ENCODE measurements around the gene KCTD3. TPM values are rescaled to one million over a fixed set of nuclear protein-coding genes. Genes with fewer than 3 reads are reported as not detected.
A peak's percentile ranks its signal among the peaks of the same experiment; 100 is the strongest.

The KCTD3 gene
- total and polyA plus RNA-seq, 8 donors, result 18.3 to 36.4 (median 24.8) TPM

DNA sequence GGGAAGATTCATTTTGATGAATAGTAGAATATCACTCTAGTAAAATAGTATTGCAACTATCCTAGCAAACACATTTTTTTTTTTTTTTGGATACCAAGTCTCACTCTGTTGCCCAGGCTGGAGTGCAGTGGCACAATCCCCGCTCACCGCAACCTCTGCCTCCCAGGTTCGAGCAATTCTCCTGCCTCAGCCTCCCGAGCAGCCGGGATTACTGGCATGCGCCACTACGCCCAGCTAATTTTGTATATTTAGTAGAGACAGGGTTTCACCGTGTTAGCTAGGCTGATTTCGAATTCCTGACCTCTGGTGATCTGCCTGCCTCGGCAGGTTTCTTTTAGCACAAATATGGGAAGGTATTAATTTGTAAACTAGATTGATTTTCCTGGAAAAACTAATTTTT, 33.8 kb downstream of the KCTD3 start:
- ATAC-seq (no peak), DNase-seq (no peak), FAIRE-seq (no peak)
- Histone ChIP-seq H3K4me1 (no peaks in the 10 kb centered on the region), H3K9me3 (no peaks in the 10 kb centered on the region), H3K36me3 (peaks cover 0 to 10% (median 0%) of the 10 kb centered on the region in 3 donors), H3K27me3 (no peaks in the 10 kb centered on the region), H3K27ac (no peak overlapping the region), H3K4me3 (no peak overlapping the region)
- WGBS, 2 donors, result 86 to 89% methylated on average over 10 of the region's 10 CpGs
- intact Hi-C loops (cut with DNase I), result no loop called here
- TF ChIP-seq, protein P1, sequence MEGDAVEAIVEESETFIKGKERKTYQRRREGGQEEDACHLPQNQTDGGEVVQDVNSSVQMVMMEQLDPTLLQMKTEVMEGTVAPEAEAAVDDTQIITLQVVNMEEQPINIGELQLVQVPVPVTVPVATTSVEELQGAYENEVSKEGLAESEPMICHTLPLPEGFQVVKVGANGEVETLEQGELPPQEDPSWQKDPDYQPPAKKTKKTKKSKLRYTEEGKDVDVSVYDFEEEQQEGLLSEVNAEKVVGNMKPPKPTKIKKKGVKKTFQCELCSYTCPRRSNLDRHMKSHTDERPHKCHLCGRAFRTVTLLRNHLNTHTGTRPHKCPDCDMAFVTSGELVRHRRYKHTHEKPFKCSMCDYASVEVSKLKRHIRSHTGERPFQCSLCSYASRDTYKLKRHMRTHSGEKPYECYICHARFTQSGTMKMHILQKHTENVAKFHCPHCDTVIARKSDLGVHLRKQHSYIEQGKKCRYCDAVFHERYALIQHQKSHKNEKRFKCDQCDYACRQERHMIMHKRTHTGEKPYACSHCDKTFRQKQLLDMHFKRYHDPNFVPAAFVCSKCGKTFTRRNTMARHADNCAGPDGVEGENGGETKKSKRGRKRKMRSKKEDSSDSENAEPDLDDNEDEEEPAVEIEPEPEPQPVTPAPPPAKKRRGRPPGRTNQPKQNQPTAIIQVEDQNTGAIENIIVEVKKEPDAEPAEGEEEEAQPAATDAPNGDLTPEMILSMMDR (IDR thresholded peaks at IDR 0.05), result no peak

DNA sequence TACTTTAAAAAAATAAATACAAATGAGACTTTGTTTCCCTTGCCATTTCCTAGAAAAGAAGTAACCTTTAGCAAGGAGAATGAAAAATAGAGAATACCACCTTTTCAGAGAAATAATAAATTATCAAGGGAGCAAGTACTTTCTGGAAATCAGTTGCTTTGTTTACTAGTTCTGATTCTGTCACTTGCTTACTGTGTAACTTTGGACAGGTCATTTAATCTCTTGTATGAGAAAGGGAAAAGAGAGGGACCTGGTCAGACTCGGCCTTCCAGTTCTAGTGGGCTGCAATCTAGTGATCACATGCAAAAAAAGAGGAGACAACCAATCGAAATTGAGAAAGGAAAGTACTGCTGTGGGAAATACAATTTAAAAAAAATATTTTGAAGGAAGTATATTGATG, 34.2 kb downstream of the KCTD3 start:
- no peaks in the 10 kb centered on the region for H3K4me1 ChIP-seq
- H3K36me3 ChIP-seq, result peaks cover 0 to 10% (median 0%) of the 10 kb centered on the region in 3 donors
- no peaks in the 10 kb centered on the region for H3K9me3 ChIP-seq
- 41 to 51% methylated on average over 2 of the region's 2 CpGs for WGBS, 2 donors
- TF ChIP-seq, protein P1 (IDR thresholded peaks at IDR 0.05), result no peak
- H3K27me3 ChIP-seq, result no peaks in the 10 kb centered on the region
- H3K4me3 ChIP-seq, result no peak overlapping the region
- intact Hi-C loops (cut with DNase I), result no loop called here
- ATAC-seq, result no peak
- H3K27ac ChIP-seq, result no peak overlapping the region
- no peak for FAIRE-seq
- DNase-seq, result no peak

DNA sequence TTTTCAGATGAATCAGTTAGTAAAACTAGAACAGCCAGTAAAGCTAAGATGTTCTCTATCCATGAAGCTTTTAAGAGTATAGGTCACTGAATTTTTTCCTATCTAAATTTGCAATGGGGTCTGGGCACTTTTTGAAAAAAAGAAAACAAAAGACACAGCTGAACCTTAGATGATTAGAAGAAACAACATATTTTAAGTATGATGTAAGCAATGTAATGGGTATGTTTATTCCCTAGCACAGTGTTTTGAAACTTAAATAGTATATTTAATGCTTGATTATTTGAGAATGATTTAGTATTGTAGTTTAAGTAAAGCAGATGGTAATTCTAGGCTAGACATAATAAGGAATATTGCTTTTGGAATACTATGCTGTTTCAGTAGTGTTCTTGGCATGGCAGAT, 36.2 kb downstream of the KCTD3 start:
- ATAC-seq (no peak), DNase-seq (no peak), FAIRE-seq (no peak)
- TF ChIP-seq, protein P1 (IDR thresholded peaks at IDR 0.05), result no peak
- no peaks in the 10 kb centered on the region for H3K4me1 ChIP-seq
- no peak overlapping the region for H3K27ac ChIP-seq
- H3K36me3 ChIP-seq, result peaks cover 0 to 8% (median 0%) of the 10 kb centered on the region in 3 donors
- H3K4me3 ChIP-seq, result no peak overlapping the region
- H3K27me3 ChIP-seq, result no peaks in the 10 kb centered on the region
- no peaks in the 10 kb centered on the region for H3K9me3 ChIP-seq
- intact Hi-C loops (cut with DNase I), result no loop called here

DNA sequence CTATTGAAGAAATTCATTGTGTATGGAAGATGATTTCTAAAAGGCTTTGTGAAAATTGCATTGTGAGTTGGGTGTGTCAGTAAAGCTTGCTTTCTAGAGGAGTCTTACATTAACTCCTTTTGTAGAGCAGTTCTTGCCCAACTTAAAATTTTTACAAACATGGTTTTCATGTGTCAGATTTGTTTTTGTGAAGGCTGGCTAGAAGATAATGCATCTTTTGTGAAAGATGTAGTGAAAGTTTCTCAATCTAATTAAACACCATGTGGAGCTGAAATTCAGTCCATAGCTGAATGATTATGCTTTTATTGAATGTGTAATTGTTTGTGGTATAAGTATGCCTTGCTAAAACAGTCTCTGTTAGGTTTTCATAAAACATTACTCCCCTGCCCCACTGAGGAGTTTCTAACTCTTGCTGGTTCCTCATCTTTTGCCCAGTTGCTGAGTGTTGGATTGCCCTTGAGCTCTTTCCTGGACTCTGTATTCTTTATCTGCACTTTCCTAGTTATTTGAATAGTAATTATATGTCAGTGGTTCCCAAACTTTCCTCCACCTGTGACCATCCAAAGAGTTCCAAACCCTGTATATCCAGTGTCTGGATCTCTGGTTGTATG, 38.0 kb downstream of the KCTD3 start:
- FAIRE-seq, result no peak
- intact Hi-C loops (cut with DNase I), result no loop called here
- ATAC-seq, result peak in 1 of 4 donors; percentile 15
- Histone ChIP-seq H3K4me1 (no peaks in the 10 kb centered on the region), H3K36me3 (peaks cover 0 to 8% (median 0%) of the 10 kb centered on the region in 3 donors), H3K4me3 (no peak overlapping the region), H3K9me3 (no peaks in the 10 kb centered on the region), H3K27ac (no peak overlapping the region), H3K27me3 (no peaks in the 10 kb centered on the region)
- DNase-seq, result no peak
- TF ChIP-seq, protein P1 (IDR thresholded peaks at IDR 0.05), result no peak

DNA sequence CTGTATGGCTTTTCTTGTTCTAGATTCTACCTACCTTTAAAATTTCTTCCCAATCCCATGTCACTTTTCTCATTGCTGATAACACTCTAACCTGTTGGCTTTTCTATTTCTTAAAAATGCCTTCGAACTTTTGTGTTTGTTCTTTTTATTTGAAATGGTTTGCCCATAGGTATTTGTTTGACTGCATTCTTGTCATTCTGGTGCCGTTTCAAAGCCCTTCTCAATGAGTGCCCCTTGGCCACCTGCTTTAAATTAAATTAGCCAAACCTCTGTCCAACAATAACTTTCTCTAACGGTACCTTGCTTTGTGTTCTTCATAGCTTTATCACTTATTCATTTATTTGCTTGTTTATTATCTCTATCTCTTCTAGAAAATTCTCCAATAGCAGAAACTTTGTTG, 38.9 kb downstream of the KCTD3 start:
- Histone ChIP-seq H3K9me3 (no peaks in the 10 kb centered on the region), H3K4me3 (no peak overlapping the region), H3K4me1 (no peaks in the 10 kb centered on the region), H3K27me3 (no peaks in the 10 kb centered on the region), H3K36me3 (peaks cover 0 to 8% (median 0%) of the 10 kb centered on the region in 3 donors), H3K27ac (no peak overlapping the region)
- WGBS, 2 donors, result 22 to 24% methylated on average over 3 of the region's 3 CpGs
- intact Hi-C loops (cut with DNase I), result no loop called here
- no peak for DNase-seq
- TF ChIP-seq, protein P1 (IDR thresholded peaks at IDR 0.05), result no peak
- FAIRE-seq, result no peak
- no peak for ATAC-seq
